ENCODE data around the gene FAM237A.

Gene FAM237A

DNA sequence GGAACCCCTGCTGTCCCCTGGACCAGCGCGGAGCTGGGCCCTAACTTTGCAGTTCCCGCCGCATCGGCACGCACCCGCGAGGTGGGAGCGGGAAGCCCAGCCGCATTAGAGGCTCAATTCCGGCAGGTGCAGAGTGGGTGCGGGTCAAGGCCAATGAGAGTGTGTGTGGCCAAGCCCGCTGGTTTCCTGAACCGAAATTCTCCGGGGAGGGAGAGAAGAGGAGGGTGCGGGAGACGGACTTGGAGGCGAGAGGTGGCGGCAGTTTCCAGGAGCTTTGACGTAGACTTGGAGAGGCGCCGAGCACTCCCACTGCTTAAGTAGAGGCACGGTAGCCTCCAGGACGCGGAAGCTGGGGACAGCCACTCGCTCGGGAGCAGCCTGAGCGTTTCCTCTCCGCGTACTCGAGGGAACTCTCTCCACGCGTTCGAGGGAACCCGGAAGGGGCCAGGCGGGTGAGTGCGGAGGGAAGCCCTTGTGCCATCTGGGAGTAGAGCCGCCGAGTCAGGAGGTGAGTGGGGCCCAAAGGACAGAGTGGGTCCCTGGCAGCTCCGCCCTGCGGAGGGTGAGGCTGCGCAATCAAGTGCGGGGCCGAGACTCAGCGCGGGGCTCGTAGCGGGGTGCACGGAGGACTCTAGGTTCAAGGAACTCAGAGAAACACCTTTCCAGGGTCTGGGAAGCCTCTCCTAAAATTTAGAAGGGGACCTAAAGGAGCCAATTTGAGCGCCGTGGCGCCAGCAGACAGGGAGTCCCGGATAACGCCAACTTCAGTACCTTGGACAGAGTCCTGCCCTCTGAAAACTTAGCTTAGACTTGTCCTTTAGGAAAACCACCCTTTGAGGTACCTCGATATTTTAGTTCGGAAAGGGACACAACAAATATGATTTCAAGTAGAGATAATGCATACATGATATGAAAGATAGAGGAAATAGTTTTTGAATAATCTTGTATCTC is at the start of gene FAM237A:
Gene FAM237A (plus strand): TSS at position 413 of the 951 bp plus-strand sequence. CDS start 1,750 bp downstream, outside the sequence.
- no peak for FAIRE-seq

GRCh38 chr2:206597717-206598218 is 44.5 kb upstream of the FAM237A start:
- FAIRE-seq = no peak

GRCh38 chr2:206603243-206603642 is 39.0 kb upstream of the FAM237A start:
- no peak for FAIRE-seq

DNA sequence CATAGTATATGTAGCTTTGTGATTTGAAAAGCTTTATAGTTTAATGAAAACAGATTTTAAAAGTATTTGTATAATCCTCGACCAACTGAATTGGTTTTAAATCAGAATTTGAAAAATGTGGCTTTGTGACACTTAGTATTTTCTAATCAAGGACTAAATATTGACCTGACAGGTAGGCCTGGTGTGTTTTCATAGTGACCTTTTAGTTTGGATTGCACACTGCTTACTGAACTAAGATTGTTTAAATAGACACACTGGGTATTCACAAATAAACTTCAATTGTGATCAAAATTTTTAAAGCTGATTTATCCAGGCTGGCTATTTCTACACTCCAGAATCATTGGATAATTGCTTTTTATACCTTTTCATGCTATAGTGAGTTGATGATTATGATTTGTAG is 31.8 kb upstream of the FAM237A start:
- FAIRE-seq = no peak

DNA sequence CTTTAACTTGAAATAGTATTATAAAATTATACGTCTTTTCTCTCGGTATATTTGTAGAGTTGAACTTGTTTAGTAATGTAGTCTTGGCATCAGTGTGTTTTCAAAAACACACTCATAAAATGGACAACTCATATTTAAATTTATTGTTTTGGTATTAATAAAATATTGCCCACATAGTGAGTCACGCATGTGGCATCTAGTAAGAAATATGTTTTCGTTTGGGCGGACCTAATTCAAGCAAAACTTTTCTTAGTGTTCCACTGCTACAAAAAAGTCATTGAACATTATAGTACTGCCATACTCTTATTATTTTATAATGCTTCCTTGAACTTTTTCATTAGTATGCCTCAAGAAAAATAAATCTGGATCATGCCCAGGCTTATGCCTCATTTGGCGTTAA is 31.1 kb upstream of the FAM237A start:
- FAIRE-seq = no peak

- no peak for FAIRE-seq
Observed at GRCh38 chr2:206611736-206612135, 30.6 kb upstream of the FAM237A start.

DNA sequence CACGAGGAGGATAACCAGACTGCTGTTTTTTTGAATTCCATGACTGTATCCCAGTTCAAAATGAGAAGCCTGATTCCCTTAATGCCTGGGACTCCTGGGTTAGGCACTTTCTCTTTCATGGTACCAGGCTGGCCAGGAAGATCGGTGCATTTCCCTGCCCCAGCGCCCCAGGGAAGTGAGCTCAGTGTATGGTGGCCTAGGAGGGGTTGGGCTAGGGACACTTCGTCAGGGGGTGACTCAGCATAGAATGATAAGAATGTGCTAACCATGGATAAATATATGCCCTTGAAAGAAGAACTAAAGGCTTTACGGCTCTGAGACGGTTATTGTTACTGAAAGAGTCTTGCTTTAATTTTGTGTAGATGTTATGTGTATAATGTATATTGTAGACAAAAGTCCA is 27.5 kb upstream of the FAM237A start:
- no peak for FAIRE-seq

DNA sequence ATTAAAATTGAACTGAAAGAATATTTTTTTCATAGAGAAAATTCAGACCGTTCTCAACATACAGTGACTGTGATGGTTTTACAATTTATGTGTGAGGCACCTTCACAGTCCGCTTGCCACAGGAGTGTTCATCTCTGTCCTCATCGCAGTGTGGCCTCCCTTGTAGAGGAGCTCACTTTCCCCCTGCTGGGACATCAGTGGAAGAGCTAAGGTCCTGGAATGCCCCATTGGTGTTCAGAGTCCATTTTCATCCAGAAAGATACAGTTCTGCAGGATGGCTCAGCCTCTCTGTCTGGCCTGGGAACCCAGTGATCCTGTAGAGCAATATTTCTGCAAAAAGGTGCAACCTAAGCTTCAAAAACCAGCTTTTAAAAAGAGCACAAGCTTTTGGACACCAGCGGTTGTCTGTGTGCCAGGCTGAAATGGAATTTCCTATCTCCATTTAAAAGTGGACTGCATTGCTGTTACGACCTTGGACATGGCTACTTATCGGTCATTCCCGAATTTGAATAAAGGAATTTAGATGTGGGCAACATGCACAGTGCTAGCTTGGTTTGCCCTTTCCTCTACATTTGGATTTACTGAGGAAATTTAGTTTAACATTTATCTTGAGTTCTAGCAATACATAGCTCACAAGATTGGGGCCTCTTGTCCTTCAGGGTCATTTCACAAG is 26.7 kb upstream of the FAM237A start:
- no peak for FAIRE-seq

DNA sequence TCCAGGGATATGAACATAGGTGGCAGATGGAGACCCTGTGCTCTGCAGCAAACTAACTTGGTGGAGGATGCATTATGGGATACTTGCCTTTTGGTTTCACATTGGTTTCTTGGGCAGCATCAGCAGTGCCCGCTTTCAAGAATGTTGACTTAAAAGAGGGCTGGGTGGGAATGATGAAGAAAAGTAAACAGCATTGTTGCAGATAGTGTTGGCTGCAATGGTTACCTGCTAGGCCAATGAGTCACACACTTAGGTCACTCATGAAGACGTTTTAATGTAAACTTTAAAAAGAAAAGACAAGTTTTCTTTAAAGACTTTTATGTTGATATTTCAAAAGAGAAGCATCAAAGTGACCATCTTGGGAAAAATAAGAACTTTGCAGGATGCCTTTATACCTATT is 26.1 kb upstream of the FAM237A start:
- FAIRE-seq = no peak

DNA sequence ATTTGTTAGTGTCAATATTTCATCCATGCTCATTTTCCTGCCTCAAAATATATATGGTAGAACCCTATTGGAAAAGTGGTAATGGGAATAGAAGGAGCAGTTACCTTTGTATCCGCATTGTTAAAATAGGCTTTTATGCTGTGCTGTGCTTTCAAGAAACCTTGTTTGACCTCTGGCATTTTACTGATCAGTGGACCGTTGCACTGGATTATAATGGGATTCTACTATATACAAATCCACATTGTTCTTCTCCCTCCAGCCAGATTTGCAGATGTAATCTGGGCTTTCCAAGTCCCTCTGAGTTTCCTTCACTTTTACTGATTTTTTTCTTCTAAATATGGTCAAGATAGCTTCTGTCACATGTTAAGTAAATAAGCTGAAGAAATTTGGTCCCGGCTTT is 23.3 kb upstream of the FAM237A start:
- no peak for FAIRE-seq

DNA sequence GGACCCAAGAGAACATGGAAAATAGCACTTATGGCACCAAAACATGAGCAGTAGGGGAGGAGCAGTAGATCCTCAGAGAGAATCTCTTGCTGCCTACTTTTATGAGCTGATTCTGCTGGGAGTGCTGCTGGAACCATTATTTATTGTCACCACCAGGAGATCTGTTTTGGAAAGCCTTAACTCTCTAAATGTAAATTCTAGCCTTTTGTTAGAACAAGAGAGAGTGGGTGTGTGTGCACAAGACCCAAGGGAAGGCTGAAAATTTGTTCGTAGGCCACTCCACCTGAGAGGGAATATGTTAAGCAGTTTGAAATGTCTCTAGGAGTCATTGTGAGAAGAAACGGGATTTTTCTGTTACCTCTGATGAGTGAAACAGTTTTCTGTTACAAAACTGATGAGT is 16.2 kb upstream of the FAM237A start:
- no peak for FAIRE-seq

- FAIRE-seq = no peak
Observed at GRCh38 chr2:206627632-206628031, 14.7 kb upstream of the FAM237A start.

- no peak for FAIRE-seq
Observed at GRCh38 chr2:206631340-206631739, 10.9 kb upstream of the FAM237A start.

- FAIRE-seq = no peak
Observed at GRCh38 chr2:206635015-206635414, 7.3 kb upstream of the FAM237A start.

GRCh38 chr2:206639636-206640035 is 2.7 kb upstream of the FAM237A start:
- FAIRE-seq = no peak

DNA sequence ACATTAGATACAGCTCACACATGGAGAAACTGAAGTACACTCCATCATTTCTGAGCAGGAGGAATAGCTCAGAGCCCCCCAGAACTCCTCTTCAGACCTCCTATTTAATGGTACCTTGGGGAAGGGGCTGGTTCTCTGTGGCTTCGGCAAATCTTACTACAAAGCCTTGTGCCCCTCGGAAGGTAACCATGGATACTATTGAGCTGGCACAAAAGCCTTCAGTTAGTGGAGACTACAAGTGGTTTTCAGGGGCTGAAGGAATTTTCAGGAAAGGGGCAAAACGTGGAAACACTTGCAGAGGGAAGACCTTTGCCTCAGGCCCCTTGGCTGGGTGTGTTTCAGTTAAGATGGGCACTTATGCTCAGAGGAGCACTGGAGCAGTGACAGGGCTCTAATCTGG is 1.1 kb upstream of the FAM237A start:
- FAIRE-seq = no peak

- no peak for FAIRE-seq
Observed at GRCh38 chr2:206647985-206648384, 5.7 kb downstream of the FAM237A start.

DNA sequence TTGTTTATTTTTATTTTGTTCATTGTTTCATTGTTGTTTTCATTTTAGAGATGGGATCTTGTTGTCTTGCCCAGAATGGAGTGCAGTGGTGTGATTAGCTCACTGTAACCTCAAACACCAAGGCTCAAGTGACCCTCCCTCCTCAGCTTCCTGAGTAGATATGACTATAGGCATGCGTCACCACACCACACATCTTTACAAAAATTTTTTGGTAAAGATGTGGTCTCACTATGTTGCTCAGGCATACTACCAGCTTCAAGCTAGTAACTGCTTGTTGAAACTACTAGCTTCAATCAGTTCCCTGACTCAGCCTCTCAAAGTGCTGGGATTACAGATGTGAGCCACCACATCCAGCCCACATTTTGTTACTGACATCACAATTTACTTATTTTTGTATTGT is 14.8 kb downstream of the FAM237A start:
- FAIRE-seq = no peak

DNA sequence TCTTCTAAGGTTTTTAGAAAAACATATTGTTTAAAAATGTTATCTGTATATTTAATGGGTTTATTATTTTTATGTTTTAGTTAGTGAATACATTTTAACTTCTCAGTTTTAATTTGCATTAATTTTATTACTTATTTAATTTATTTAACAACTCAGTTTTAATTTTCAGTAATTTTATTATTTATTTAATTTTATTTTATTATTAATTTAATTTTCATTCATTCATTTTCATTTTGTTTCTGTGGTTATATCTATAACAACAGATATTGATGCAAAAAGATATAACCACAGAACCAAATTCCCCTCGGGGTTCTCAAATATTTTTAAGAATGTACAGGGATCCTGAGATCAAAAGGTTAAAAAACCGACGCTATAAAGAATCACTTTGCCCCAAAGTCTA is 23.0 kb downstream of the FAM237A start:
- FAIRE-seq = peak; percentile 85

DNA sequence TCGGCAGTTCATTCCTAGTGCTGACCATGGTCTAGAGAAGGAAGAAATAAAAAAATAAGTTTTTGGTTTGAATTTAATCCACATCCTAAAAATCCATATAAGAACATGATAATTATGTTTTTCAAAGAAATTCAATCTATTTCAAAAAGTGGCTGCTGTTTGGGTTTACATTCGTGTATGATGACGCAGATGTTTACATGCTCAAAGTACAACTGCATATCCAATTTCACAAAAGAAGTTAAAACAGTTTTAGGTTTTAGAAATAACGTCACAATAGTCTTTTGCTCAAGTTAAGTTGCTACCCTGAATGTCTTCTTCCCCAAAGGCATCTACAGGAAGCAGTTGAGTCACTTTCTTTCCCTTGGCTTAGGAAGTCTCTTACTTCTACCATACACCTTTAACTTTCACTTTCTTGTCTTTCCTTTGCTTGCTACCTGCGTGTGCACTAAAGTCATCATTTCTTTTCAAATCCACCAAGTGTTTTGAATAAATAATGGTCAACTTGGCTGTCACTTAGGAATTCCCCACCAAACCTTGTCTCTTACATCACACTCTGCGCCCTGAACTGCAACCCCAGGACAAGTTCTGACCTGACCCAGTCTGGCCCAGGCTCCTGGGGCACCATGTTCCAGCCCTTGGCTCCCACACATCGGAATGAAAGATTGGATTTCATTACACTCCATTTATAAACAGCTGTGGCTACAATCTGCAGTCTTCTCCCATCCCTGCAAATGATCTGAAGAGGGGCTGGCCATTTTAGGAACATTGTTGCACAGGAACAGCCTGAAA is 28.4 kb downstream of the FAM237A start:
- FAIRE-seq = no peak

DNA sequence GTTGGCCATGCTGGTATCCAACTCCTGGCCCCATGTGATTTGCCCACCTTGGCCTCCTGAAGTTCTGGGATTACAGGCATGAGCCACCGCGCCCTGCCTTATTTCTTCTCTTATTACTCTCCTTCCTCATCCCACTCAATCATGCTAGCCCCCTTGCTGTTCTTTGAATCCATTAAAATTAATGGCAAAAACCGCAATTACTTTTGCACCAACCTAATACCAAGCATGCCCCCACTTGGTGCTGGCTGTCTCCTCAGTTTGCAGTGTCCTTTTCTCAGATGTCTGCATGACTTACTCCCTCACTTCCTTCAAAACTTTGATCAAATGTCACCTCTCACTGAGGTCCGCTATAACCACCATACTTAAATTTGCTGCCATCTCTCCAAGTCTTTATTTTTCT is 41.3 kb downstream of the FAM237A start:
- no peak for FAIRE-seq

DNA sequence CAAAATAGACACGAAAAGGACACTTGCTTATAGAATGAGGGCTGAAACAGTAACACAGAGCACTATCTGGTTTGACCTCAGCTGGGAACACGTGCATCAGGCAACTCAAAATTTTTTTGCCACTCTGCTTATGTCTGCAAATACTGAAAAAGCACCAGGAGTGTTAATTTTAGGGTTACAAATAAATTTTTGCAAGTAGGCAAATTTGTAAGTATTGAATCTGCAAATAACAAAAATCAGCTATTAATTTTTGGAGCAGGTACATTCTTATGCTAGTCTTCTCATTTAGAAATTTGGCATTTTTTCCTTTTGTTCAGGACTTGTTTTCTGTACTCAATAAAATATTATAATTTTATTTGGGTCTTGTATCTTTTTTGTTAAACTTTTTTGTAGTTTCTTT is 46.2 kb downstream of the FAM237A start:
- FAIRE-seq = no peak

- no peak for FAIRE-seq
Observed at GRCh38 chr2:206688990-206689389, 46.7 kb downstream of the FAM237A start.

Data from G401.6 (cell line).